ENCODE results near the gene FUT2.

The FUT2 gene

DNA sequence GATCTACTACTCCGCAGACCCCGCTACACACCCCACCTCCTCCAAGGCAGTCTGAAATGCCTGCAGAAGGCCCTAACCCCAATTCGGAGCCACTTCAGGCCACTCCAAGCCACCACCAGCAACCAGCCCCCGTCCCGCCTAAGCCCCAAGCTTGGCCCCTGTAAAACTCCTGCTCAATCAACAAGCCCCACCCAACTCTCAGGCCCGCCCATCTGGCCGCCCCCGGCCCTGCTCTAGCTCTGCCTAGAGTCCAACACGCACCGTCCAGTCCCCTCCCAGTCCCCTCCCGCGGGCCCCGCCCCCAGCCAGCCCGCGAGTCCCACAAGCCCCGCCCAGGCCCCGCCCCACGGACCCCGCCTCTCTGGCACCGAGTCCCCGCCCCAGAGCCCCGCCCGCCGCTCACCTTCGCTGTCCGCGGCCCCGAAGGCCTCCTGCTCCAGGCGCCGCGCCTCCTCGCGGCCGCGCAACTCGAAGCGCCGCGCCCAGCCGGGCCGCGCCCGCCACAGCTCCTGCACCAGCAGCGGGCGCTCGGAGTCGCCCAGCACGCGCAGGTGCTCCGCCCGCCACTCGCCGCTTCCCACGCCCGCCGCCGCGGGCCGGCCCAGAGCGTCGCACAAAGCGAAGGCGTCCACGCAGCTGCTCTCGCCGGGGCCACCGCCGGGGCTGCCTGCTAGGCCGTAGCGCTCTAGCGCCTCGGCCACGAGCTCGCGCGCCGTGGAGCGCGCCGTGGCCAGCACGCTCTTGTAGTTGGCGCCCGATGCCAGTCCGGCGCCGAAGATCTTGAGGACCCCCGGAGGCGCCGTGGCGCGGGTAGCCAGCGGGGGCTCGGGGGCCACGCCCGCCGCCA, 43.0 kb downstream of the FUT2 start:
- Histone ChIP-seq H3K79me2 (ENCODE audit: insufficient read depth, low read depth) (no peaks in the 10 kb centered on the region), H3K27ac (no peak overlapping the region), H3K9ac (no peak overlapping the region), H3K4me1 (ENCODE audit: low read depth, poor library complexity, severe bottlenecking) (peaks cover 9% of the 10 kb centered on the region), H3K27me3 (ENCODE audit: insufficient read depth, low read depth) (peaks cover 36% of the 10 kb centered on the region), H3K4me2 (peak overlapping the region; percentile 54), H3K4me3 (IDR thresholded peaks at IDR 0.05; ENCODE audit: insufficient read depth, low read depth, low read length) (no peak overlapping the region), H3K36me3 (ENCODE audit: insufficient read depth) (no peaks in the 10 kb centered on the region), H4K20me1 (ENCODE audit: insufficient read depth) (no peaks in the 10 kb centered on the region), H2AFZ (ENCODE audit: low read depth) (peak overlapping the region; percentile 81)
- TF ChIP-seq, protein P1, sequence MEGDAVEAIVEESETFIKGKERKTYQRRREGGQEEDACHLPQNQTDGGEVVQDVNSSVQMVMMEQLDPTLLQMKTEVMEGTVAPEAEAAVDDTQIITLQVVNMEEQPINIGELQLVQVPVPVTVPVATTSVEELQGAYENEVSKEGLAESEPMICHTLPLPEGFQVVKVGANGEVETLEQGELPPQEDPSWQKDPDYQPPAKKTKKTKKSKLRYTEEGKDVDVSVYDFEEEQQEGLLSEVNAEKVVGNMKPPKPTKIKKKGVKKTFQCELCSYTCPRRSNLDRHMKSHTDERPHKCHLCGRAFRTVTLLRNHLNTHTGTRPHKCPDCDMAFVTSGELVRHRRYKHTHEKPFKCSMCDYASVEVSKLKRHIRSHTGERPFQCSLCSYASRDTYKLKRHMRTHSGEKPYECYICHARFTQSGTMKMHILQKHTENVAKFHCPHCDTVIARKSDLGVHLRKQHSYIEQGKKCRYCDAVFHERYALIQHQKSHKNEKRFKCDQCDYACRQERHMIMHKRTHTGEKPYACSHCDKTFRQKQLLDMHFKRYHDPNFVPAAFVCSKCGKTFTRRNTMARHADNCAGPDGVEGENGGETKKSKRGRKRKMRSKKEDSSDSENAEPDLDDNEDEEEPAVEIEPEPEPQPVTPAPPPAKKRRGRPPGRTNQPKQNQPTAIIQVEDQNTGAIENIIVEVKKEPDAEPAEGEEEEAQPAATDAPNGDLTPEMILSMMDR (conservative IDR thresholded peaks at IDR 0.05; ENCODE audit: low read depth, low read length), result no peak

DNA sequence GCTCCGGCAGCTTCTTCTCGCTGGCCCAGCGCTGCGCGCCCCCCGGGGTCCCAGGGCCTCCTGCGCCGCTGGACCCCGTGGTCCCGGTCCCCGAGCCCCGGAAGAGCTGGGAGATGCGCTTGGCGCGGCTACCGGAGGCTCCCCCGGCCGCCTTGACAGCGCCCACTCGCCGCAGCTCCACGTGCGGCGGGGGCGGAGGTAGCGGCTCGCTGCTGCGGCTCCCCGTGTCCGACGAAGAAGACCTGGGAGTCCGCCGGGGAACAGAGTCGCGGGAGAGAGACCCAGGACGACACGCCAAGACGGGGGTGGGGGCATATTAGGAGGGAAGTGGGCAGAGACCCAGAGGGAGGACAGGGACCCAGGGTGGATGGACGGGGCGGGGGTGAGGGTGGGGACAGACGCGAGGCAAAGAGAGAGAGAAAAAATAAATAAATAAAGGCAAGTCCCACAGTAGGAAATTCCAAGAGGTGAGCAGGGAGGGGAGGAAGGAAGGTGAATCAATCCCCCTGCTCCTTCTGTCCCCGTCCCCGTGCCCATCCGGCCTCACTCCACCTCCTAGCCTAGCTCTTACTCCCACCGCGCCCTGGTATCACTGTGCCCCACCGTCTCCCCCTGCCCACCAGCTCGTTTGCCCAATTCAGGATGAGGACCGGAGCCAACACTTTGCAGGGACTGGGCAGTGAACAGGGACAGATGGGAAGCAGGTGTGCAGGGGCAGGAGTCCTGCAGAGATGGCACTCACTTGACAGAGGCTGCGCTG, 43.8 kb downstream of the FUT2 start:
- Histone ChIP-seq H3K36me3 (ENCODE audit: insufficient read depth) (no peaks in the 10 kb centered on the region), H3K9ac (no peak overlapping the region), H3K4me3 (IDR thresholded peaks at IDR 0.05; ENCODE audit: insufficient read depth, low read depth, low read length) (no peak overlapping the region), H4K20me1 (ENCODE audit: insufficient read depth) (no peaks in the 10 kb centered on the region), H3K4me1 (ENCODE audit: low read depth, poor library complexity, severe bottlenecking) (peaks cover 9% of the 10 kb centered on the region), H3K79me2 (ENCODE audit: insufficient read depth, low read depth) (no peaks in the 10 kb centered on the region), H3K27ac (no peak overlapping the region), H3K4me2 (peak overlapping the region; percentile 54), H2AFZ (ENCODE audit: low read depth) (peak overlapping the region; percentile 81), H3K27me3 (ENCODE audit: insufficient read depth, low read depth) (peaks cover 37% of the 10 kb centered on the region)
- TF ChIP-seq, protein P1 (conservative IDR thresholded peaks at IDR 0.05; ENCODE audit: low read depth, low read length), result no peak

DNA sequence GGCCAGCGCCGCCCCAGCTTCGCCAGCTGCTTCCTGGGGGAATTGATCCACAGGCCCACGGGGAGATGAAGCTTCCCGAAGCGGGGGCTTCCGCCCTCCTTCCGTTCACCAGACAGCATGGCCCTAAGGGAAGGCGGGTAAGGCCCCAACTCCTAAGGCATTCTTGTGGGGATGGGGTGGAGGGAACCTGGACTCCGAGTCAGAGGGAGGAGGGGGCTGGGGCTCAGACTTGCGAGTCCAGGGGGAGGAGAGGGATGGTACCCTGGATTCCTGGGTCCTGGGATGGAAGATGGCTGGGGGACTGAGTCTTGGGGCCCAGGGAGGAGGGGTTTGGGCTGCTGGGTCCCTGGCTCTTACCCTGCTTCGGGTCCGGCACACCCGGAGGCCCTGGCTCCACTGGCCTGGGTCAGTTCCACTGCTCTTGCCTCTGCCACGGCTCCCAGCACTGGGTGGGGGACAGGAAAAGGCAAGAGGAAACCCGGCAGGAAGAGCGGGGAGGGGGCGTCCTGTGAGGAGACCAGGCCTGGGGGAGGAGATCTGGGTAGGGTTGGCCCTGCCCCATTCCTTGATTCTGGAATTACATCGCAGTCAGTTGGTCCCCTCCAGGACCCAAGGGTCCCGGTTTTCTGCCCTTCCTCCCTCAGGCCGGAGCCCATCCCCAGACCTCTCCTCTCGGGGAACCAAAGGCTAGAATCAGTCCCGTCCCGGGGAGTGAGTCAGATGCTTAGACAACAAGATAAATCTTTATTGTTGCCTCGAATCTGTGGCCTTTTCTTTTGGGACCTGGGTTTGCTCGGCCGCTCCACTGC, 44.6 kb downstream of the FUT2 start, which contains the start of gene RASIP1:
Gene RASIP1, minus strand, starts transcription at position 447 of the 809 bp plus-strand sequence. Its CDS starts 328 bp downstream, at position 119.
- Histone ChIP-seq H2AFZ (ENCODE audit: low read depth) (peak within 1 kb of the TSS; percentile 81), H3K4me2 (peak within 1 kb of the TSS; percentile 54), H3K4me3 (IDR thresholded peaks at IDR 0.05; ENCODE audit: insufficient read depth, low read depth, low read length) (no peak within 1 kb of the TSS), H3K27me3 (ENCODE audit: insufficient read depth, low read depth) (peaks cover 38% of the 10 kb centered on the region), H3K9ac (no peak within 1 kb of the TSS), H3K79me2 (ENCODE audit: insufficient read depth, low read depth) (no peaks in the 10 kb centered on the region), H3K27ac (no peak within 1 kb of the TSS), H4K20me1 (ENCODE audit: insufficient read depth) (no peaks in the 10 kb centered on the region), H3K4me1 (ENCODE audit: low read depth, poor library complexity, severe bottlenecking) (peaks cover 9% of the 10 kb centered on the region), H3K36me3 (ENCODE audit: insufficient read depth) (no peaks in the 10 kb centered on the region)
- TF ChIP-seq, protein P1 (conservative IDR thresholded peaks at IDR 0.05; ENCODE audit: low read depth, low read length), result no peak
